H9 (cell line): ENCODE results near the gene CARD8. TPM values are rescaled to one million over a fixed set of nuclear protein-coding genes. Genes with fewer than 3 reads are reported as not detected.

Source experiments
- DNase-seq: peaks from one replicate; pipeline ENCODE4 v3.0.0-alpha.2; 2017
- H2AFZ ChIP-seq: one replicate; pipeline ENCODE4 v1.6.1; 2013; ENCODE audit warnings: mild to moderate bottlenecking, low read length, control low read depth, moderate library complexity
- H2AK5ac ChIP-seq: 2 replicates; pipeline ENCODE4 v1.6.1; 2013; ENCODE audit warnings: low read length, control low read depth, mixed read lengths; ENCODE audit not compliant: insufficient read length
- H2BK120ac ChIP-seq: one replicate; pipeline ENCODE4 v1.6.1; 2013; ENCODE audit warnings: low read depth, mild to moderate bottlenecking, low read length, control low read depth, inconsistent platforms; ENCODE audit not compliant: poor library complexity, severe bottlenecking
- H2BK12ac ChIP-seq: 2 replicates; pipeline ENCODE4 v1.6.1; 2013; ENCODE audit warnings: low read length, control low read depth, mixed read lengths, low read depth; ENCODE audit not compliant: insufficient read length
- H2BK15ac ChIP-seq: 2 replicates; pipeline ENCODE4 v1.6.1; 2013; ENCODE audit warnings: low read depth, low read length, control low read depth
- H2BK20ac ChIP-seq: one replicate; pipeline ENCODE4 v1.6.1; 2013; ENCODE audit warnings: low read depth, mild to moderate bottlenecking, low read length, control low read depth, inconsistent platforms; ENCODE audit not compliant: poor library complexity, severe bottlenecking
- H2BK5ac ChIP-seq: 2 replicates; pipeline ENCODE4 v1.6.1; 2013; ENCODE audit warnings: low read length, control low read depth, mixed read lengths; ENCODE audit not compliant: insufficient read length
- H3K14ac ChIP-seq: 2 replicates; pipeline ENCODE4 v1.6.1; 2013; ENCODE audit warnings: low read length, control low read depth; ENCODE audit not compliant: insufficient read depth
- H3K18ac ChIP-seq: 2 replicates; pipeline ENCODE4 v1.6.1; 2013; ENCODE audit warnings: low read depth, mild to moderate bottlenecking, mixed read lengths, low read length, control low read depth; ENCODE audit not compliant: insufficient read length
- H3K23ac ChIP-seq: 2 replicates; pipeline ENCODE4 v1.6.1; 2013; ENCODE audit warnings: low read length, control low read depth, mixed read lengths, low read depth; ENCODE audit not compliant: insufficient read length
- H3K23me2 ChIP-seq: 2 replicates; pipeline ENCODE4 v1.6.1; 2013; ENCODE audit warnings: low read depth, mild to moderate bottlenecking, mixed read lengths, low read length, control low read depth; ENCODE audit not compliant: insufficient read length, poor library complexity, severe bottlenecking
- H3K27ac ChIP-seq: 2 replicates; pipeline ENCODE4 v1.5.1; 2013; ENCODE audit warnings: low read length, control low read depth, mixed read lengths, low read depth; ENCODE audit not compliant: insufficient read length
- H3K27me3 ChIP-seq: 2 replicates; pipeline ENCODE4 v1.6.1; 2013; ENCODE audit warnings: low read length, control low read depth, inconsistent platforms; ENCODE audit not compliant: insufficient read depth
- H3K4ac ChIP-seq: 2 replicates; pipeline ENCODE4 v1.6.1; 2013; ENCODE audit warnings: low read depth, mild to moderate bottlenecking, control low read depth, inconsistent platforms, low read length, moderate library complexity
- H3K4me1 ChIP-seq: 2 replicates; pipeline ENCODE4 v1.6.1; 2013; ENCODE audit warnings: low read length, control low read depth, inconsistent platforms; ENCODE audit not compliant: insufficient read depth
- H3K4me2 ChIP-seq: 2 replicates; pipeline ENCODE4 v1.6.1; 2013; ENCODE audit warnings: low read length, control low read depth, mixed read lengths; ENCODE audit not compliant: insufficient read length, insufficient read depth
- H3K56ac ChIP-seq: 2 replicates; pipeline ENCODE4 v1.6.1; 2013; ENCODE audit warnings: low read depth, mild to moderate bottlenecking, mixed read lengths, low read length, control low read depth; ENCODE audit not compliant: insufficient read length
- H3K79me1 ChIP-seq: 2 replicates; pipeline ENCODE4 v1.6.1; 2013; ENCODE audit warnings: low read depth, mild to moderate bottlenecking, moderate library complexity, low read length, control low read depth, inconsistent platforms; ENCODE audit not compliant: insufficient read depth, poor library complexity, severe bottlenecking
- H3K79me2 ChIP-seq: 2 replicates; pipeline ENCODE4 v1.6.1; 2013; ENCODE audit warnings: low read length, control low read depth, inconsistent platforms; ENCODE audit not compliant: insufficient read depth
- H3K9ac ChIP-seq: 2 replicates; pipeline ENCODE4 v1.6.1; 2013; ENCODE audit warnings: low read length, control low read depth, mixed read lengths; ENCODE audit not compliant: insufficient read length; ENCODE audit errors: extremely low read depth
- H3K9me3 ChIP-seq: one replicate; pipeline ENCODE4 v1.6.1; 2013; ENCODE audit warnings: low read depth, low read length, inconsistent platforms; ENCODE audit not compliant: control insufficient read depth
- H3T11ph ChIP-seq: one replicate; pipeline ENCODE4 v1.6.1; 2013; ENCODE audit warnings: mild to moderate bottlenecking, low read length, control low read depth, inconsistent platforms
- H4K20me1 ChIP-seq: one replicate; pipeline ENCODE4 v1.6.1; 2013; ENCODE audit not compliant: control insufficient read depth, insufficient read length, insufficient read depth
- H4K5ac ChIP-seq: 2 replicates; pipeline ENCODE4 v1.6.1; 2013; ENCODE audit warnings: low read depth, mild to moderate bottlenecking, mixed read lengths, low read length, control low read depth; ENCODE audit not compliant: insufficient read length
- H4K8ac ChIP-seq: replicated peaks from 2 replicates; pipeline ENCODE4 v1.6.1; 2013; ENCODE audit warnings: low read length, control low read depth, mixed read lengths, low read depth; ENCODE audit not compliant: insufficient read length
- H4K91ac ChIP-seq: 2 replicates; pipeline ENCODE4 v1.6.1; 2013; ENCODE audit warnings: low read depth, mild to moderate bottlenecking, moderate library complexity, mixed read lengths, low read length, control low read depth; ENCODE audit not compliant: insufficient read length
- H3K27ac Mint-ChIP-seq, 3 experiments: 2 replicates in 2 of 3; 3 replicates in 1 of 3; pipeline ENCODE4 v1.8.0; 2020 to 2021; ENCODE audit warnings: mixed read lengths in 3 of 3, mild to moderate bottlenecking in 1 of 3, moderate library complexity in 1 of 3
- H3K27me3 Mint-ChIP-seq: 2 replicates; pipeline ENCODE4 v1.8.0; 2021; ENCODE audit warnings: low read depth, mild to moderate bottlenecking, moderate library complexity, mixed read lengths
- H3K36me3 Mint-ChIP-seq, 3 experiments: 2 replicates in 2 of 3; 3 replicates in 1 of 3; pipeline ENCODE4 v1.8.0; 2020 to 2021; ENCODE audit warnings: low read depth in 3 of 3, mixed read lengths in 3 of 3; ENCODE audit not compliant: insufficient read depth in 1 of 3
- H3K4me1 Mint-ChIP-seq, 2 experiments: 2 replicates each; pipeline ENCODE4 v1.8.0; 2020; ENCODE audit warnings: mixed read lengths in 2 of 2
- H3K4me3 Mint-ChIP-seq, 2 experiments: 2 replicates in 1 of 2; 3 replicates in 1 of 2; pipeline ENCODE4 v1.8.0; 2020 to 2021; ENCODE audit warnings: mild to moderate bottlenecking in 2 of 2, mixed read lengths in 2 of 2, moderate library complexity in 1 of 2
- H3K9me3 Mint-ChIP-seq, 2 experiments: 2 replicates in 1 of 2; 3 replicates in 1 of 2; pipeline ENCODE4 v1.8.0; 2020; ENCODE audit warnings: mild to moderate bottlenecking in 2 of 2, mixed read lengths in 2 of 2, moderate library complexity in 1 of 2
- CTCF ChIP-seq: fragments of 200-600 bp; sonication (generic); conservative IDR thresholded peaks from 3 replicates; pipeline ENCODE4 v1.8.0; 2021; ENCODE audit warnings: antibody characterized with exemption, mild to moderate bottlenecking
- WGBS: extraction: QIAGEN DNeasy Blood & Tissue Kit; methylation state at CpG from one replicate; pipeline ENCODE4 v1.1.7; 2013; ENCODE audit warnings: missing lambda C conversion rate, low lambda C conversion rate, mixed read lengths; ENCODE audit not compliant: insufficient read length; ENCODE audit errors: extremely low coverage; 5-methylcytosine and 5-hydroxymethylcytosine counted together
- total RNA-seq: library from RNA; stranded (reverse); gene quantifications from 2 replicates; pipeline ENCODE4 v1.2.1, GENCODE V29; 2021

Gene CARD8
- total RNA-seq, 1 experiment from 2014 or later, result 21.0 TPM

GRCh38 chr19:48213959-48214358 lies 41.8 kb downstream of the CARD8 start:
- no peak overlapping the region for H3K18ac ChIP-seq
- no peaks in the 10 kb centered on the region for H3K27me3 ChIP-seq
- H4K91ac ChIP-seq, result no peak overlapping the region
- no peak overlapping the region for H4K5ac ChIP-seq
- no peak overlapping the region for H3K14ac ChIP-seq
- DNase-seq, result no peak
- H2BK120ac ChIP-seq, result no peak overlapping the region
- no CpG with 5 or more reads among the region's 5 CpGs for WGBS
- H3K79me2 ChIP-seq, result no peaks in the 10 kb centered on the region
- no peak overlapping the region for H3K27ac ChIP-seq
- no peaks in the 10 kb centered on the region; the same call in none of the 2 replicates for H3K27me3 Mint-ChIP-seq
- H3K23ac ChIP-seq, result no peak overlapping the region
- H3K23me2 ChIP-seq, result no peaks in the 10 kb centered on the region
- H3K56ac ChIP-seq, result no peak overlapping the region
- no peak overlapping the region for H2BK12ac ChIP-seq
- no peak overlapping the region for H2BK15ac ChIP-seq
- peaks cover 5 to 7% of the 10 kb centered on the region in 2 experiments; a peak in 3 of 4 replicates for H3K4me1 Mint-ChIP-seq
- H4K8ac ChIP-seq, result no peak overlapping the region
- H3K36me3 Mint-ChIP-seq, result peaks cover 0 to 10% (median 0%) of the 10 kb centered on the region in 3 experiments; a peak in 4 of 7 replicates
- no peaks in the 10 kb centered on the region for H3K79me1 ChIP-seq
- no peak overlapping the region for H2BK5ac ChIP-seq
- H3K27ac Mint-ChIP-seq, result no peak overlapping the region; a peak in 2 of 7 replicates
- no peak overlapping the region for H3T11ph ChIP-seq
- no peak overlapping the region for H3K9ac ChIP-seq
- no peaks in the 10 kb centered on the region for H3K9me3 ChIP-seq
- H3K4ac ChIP-seq, result no peak overlapping the region
- no peak overlapping the region for H2AK5ac ChIP-seq
- H3K4me2 ChIP-seq, result no peak overlapping the region
- no peaks in the 10 kb centered on the region for H4K20me1 ChIP-seq
- H3K4me1 ChIP-seq, result no peaks in the 10 kb centered on the region
- no peak overlapping the region for H3K4me3 Mint-ChIP-seq
- no peak for TF ChIP-seq CTCF
- H3K9me3 Mint-ChIP-seq, result no peaks in the 10 kb centered on the region
- no peak overlapping the region for H2BK20ac ChIP-seq
- no peak overlapping the region for H2AFZ ChIP-seq
